NCI-H82 treated with DMSO at 0.1 percent for 48 hours (cell line): ENCODE data around the gene KCNJ11.
A peak's percentile ranks its signal among the peaks of the same experiment; 100 is the strongest.
"Not testable (repeated sequence)": the region's sequence is repeated elsewhere in the genome, so short reads cannot be mapped to it uniquely, and the experiment has no call there.

Experiments
- DNase-seq: peaks from one replicate; lab custom pipeline; 2025; ENCODE audit not compliant: unreplicated experiment; lab: John Stamatoyannopoulos, UW

The KCNJ11 gene

GRCh38 chr11:17388609-17389210 lies at the start of gene KCNJ11:
Gene KCNJ11, minus strand, starts transcription at chr11:17388659. Its CDS starts 568 bp downstream, at chr11:17388091.
- no peak for DNase-seq

- no peak for DNase-seq
Observed at GRCh38 chr11:17437366-17437765, 48.9 kb upstream of the KCNJ11 start.

GRCh38 chr11:17434108-17434507 lies 45.6 kb upstream of the KCNJ11 start:
- DNase-seq: peak; percentile 92

GRCh38 chr11:17432002-17432401 lies 43.5 kb upstream of the KCNJ11 start:
- DNase-seq: peak; percentile 68

- peak; percentile 31 for DNase-seq
Observed at GRCh38 chr11:17431139-17431538, 42.7 kb upstream of the KCNJ11 start.

GRCh38 chr11:17430616-17431015 lies 42.2 kb upstream of the KCNJ11 start:
- no peak for DNase-seq

GRCh38 chr11:17428925-17429324 lies 40.5 kb upstream of the KCNJ11 start:
- DNase-seq: no peak

GRCh38 chr11:17428261-17428660 lies 39.8 kb upstream of the KCNJ11 start:
- no peak for DNase-seq

GRCh38 chr11:17426233-17426632 lies 37.8 kb upstream of the KCNJ11 start:
- DNase-seq: not testable (repeated sequence)

GRCh38 chr11:17423533-17424310 lies 35.3 kb upstream of the KCNJ11 start:
- no peak for DNase-seq

- no peak for DNase-seq
Observed at GRCh38 chr11:17421781-17422180, 33.3 kb upstream of the KCNJ11 start.

- no peak for DNase-seq
Observed at GRCh38 chr11:17418444-17419081, 30.1 kb upstream of the KCNJ11 start.

GRCh38 chr11:17416492-17416891 lies 28.0 kb upstream of the KCNJ11 start:
- DNase-seq: no peak

- DNase-seq: no peak
Observed at GRCh38 chr11:17415523-17416104, 27.2 kb upstream of the KCNJ11 start.

- no peak for DNase-seq
Observed at GRCh38 chr11:17414992-17415391, 26.5 kb upstream of the KCNJ11 start.

GRCh38 chr11:17414317-17414737 lies 25.9 kb upstream of the KCNJ11 start:
- DNase-seq: no peak

GRCh38 chr11:17413414-17414316 lies 25.2 kb upstream of the KCNJ11 start:
- no peak for DNase-seq

GRCh38 chr11:17412488-17413180 lies 24.2 kb upstream of the KCNJ11 start:
- peak; percentile 68 for DNase-seq

GRCh38 chr11:17411418-17411817 lies 23.0 kb upstream of the KCNJ11 start:
- DNase-seq: no peak
